Upper lobe of left lung (tissue), 6 donors: ENCODE results near the gene OR2D3. TPM values are rescaled to one million over a fixed set of nuclear protein-coding genes. Genes with fewer than 3 reads are reported as not detected.

Experiments used
- ATAC-seq, 2 donors: fragments of 200-7000 bp; cut with Tn5 transposase; one replicate each; pipeline ENCODE4 v1.9.1; 2022; ENCODE audit warnings: mild to moderate bottlenecking in 2 of 2, moderate library complexity in 2 of 2; ENCODE audit not compliant: low FRiP score in 2 of 2
- DNase-seq, 2 donors: peaks; one replicate each; pipeline ENCODE4 v3.0.0-alpha.2; 2019 to 2020
- H3K27ac ChIP-seq, 4 donors: fragments of 200-600 bp; sonication (generic); one replicate each; pipeline ENCODE4 v1.5.1; 2016 to 2019
- H3K27me3 ChIP-seq, 4 donors: fragments of 200-600 bp; sonication (generic); one replicate each; pipeline ENCODE4 v1.5.1; 2017 to 2019
- H3K36me3 ChIP-seq, 4 donors: fragments of 200-600 bp; sonication (generic); one replicate each; pipeline ENCODE4 v1.5.1; 2016 to 2019
- H3K4me1 ChIP-seq, 4 donors: fragments of 200-600 bp; sonication (generic); one replicate each; pipeline ENCODE4 v1.5.1; 2018 to 2019
- H3K4me3 ChIP-seq, 4 donors: fragments of 200-600 bp; sonication (generic); one replicate each; pipeline ENCODE4 v1.5.1; 2017 to 2019; ENCODE audit warnings: mild to moderate bottlenecking in 2 of 4, moderate library complexity in 1 of 4
- H3K9me3 ChIP-seq, 4 donors: fragments of 200-600 bp; sonication (generic); one replicate each; pipeline ENCODE4 v1.5.1; 2018 to 2019
- EP300 ChIP-seq, 4 donors: sonication (generic); formaldehyde crosslinking; IDR thresholded peaks; one replicate each; pipeline ENCODE4 v1.5.1; 2017; ENCODE audit warnings: antibody characterized with exemption in 4 of 4, control low read depth in 2 of 4
- POLR2A ChIP-seq, 4 donors: fragments of 450-650 bp; IDR thresholded peaks; one replicate each; pipeline ENCODE4 v1.5.1; 2016 to 2017; ENCODE audit warnings: antibody characterized with exemption in 4 of 4, mild to moderate bottlenecking in 2 of 4
- POLR2AphosphoS5 ChIP-seq, 2 donors: sonication (generic); formaldehyde crosslinking; IDR thresholded peaks; one replicate each; pipeline ENCODE4 v1.5.1; 2017; ENCODE audit warnings: antibody characterized with exemption in 2 of 2
- WGBS, 2 donors: methylation state at CpG; one replicate each; pipeline ENCODE4 v1.1.5; 2017 to 2018; 5-methylcytosine and 5-hydroxymethylcytosine counted together
- total RNA-seq, 6 donors: library from RNA; depleted of rRNA in 4 of 6; stranded (reverse); fragments of >200 nt in 4 of 6; gene quantifications; one replicate each; pipeline versions ENCODE4 v1.1.0 to v1.2.1, GENCODE V29; 2016 to 2021
- TF ChIP-seq, protein P1 (sequence below), 6 experiments: fragments of 450-650 bp in 4 of 6; fragments of 200-600 bp in 2 of 6; sonication (generic) in 2 of 6; IDR thresholded peaks; one replicate each; pipeline ENCODE4 v1.5.1; 2016 to 2019; ENCODE audit warnings: antibody characterized with exemption in 6 of 6
- donor health status: DM: no; HTN: no; CAD: no; lungs with moderate emphysema.
- donor health status: DM: no; HTN: yes; CAD: no; lungs with severe emphysema.

Gene OR2D3
- not detected for total RNA-seq

- WGBS, 2 donors, result 89 to 95% methylated on average over 1 of the region's 1 CpG
Measured at GRCh38 chr11:6920702-6921101, at the start of gene OR2D3. Gene OR2D3, plus strand, starts transcription at chr11:6921002. Its CDS starts 0 bp downstream, at chr11:6921002.

GRCh38 chr11:6871278-6871677 is 49.5 kb upstream of the OR2D3 start:
- TF ChIP-seq POLR2AphosphoS5 (IDR thresholded peaks at IDR 0.05), result no peak
- TF ChIP-seq EP300 (IDR thresholded peaks at IDR 0.05), result no peak
- TF ChIP-seq, protein P1, sequence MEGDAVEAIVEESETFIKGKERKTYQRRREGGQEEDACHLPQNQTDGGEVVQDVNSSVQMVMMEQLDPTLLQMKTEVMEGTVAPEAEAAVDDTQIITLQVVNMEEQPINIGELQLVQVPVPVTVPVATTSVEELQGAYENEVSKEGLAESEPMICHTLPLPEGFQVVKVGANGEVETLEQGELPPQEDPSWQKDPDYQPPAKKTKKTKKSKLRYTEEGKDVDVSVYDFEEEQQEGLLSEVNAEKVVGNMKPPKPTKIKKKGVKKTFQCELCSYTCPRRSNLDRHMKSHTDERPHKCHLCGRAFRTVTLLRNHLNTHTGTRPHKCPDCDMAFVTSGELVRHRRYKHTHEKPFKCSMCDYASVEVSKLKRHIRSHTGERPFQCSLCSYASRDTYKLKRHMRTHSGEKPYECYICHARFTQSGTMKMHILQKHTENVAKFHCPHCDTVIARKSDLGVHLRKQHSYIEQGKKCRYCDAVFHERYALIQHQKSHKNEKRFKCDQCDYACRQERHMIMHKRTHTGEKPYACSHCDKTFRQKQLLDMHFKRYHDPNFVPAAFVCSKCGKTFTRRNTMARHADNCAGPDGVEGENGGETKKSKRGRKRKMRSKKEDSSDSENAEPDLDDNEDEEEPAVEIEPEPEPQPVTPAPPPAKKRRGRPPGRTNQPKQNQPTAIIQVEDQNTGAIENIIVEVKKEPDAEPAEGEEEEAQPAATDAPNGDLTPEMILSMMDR (IDR thresholded peaks at IDR 0.05), result no peak
- TF ChIP-seq POLR2A (IDR thresholded peaks at IDR 0.05), result no peak
- Histone ChIP-seq H3K27me3 (no peaks in the 10 kb centered on the region), H3K27ac (no peak overlapping the region), H3K4me1 (no peaks in the 10 kb centered on the region), H3K36me3 (no peaks in the 10 kb centered on the region), H3K9me3 (no peaks in the 10 kb centered on the region), H3K4me3 (no peak overlapping the region)
- WGBS, 2 donors, result 87 to 89% methylated on average over 1 of the region's 1 CpG
- no peak for ATAC-seq
- DNase-seq, result no peak

More at GRCh38 chr11:6920702-6921101, at the start of gene OR2D3:
- no peaks in the 10 kb centered on the region for H3K36me3 ChIP-seq
- H3K9me3 ChIP-seq, result no peaks in the 10 kb centered on the region
- ATAC-seq, result no peak
- no peak for TF ChIP-seq EP300 (IDR thresholded peaks at IDR 0.05)
- no peak for TF ChIP-seq POLR2A (IDR thresholded peaks at IDR 0.05)
- H3K27ac ChIP-seq, result no peak within 1 kb of the TSS
- no peak within 1 kb of the TSS for H3K4me3 ChIP-seq
- DNase-seq, result no peak
- H3K4me1 ChIP-seq, result no peaks in the 10 kb centered on the region
- H3K27me3 ChIP-seq, result no peaks in the 10 kb centered on the region

- Histone ChIP-seq H3K36me3 (no peaks in the 10 kb centered on the region), H3K4me3 (no peak overlapping the region), H3K9me3 (no peaks in the 10 kb centered on the region), H3K4me1 (no peaks in the 10 kb centered on the region), H3K27ac (no peak overlapping the region), H3K27me3 (no peaks in the 10 kb centered on the region)
- 86% methylated on average over 2 of the region's 2 CpGs for WGBS, 2 donors
- DNase-seq (no peak), ATAC-seq (no peak)
- no peak for TF ChIP-seq EP300 (IDR thresholded peaks at IDR 0.05)
- TF ChIP-seq POLR2A (IDR thresholded peaks at IDR 0.05), result no peak
- TF ChIP-seq, protein P1 (IDR thresholded peaks at IDR 0.05), result no peak
Measured at GRCh38 chr11:6875761-6876160, 45.0 kb upstream of the OR2D3 start.

DNA sequence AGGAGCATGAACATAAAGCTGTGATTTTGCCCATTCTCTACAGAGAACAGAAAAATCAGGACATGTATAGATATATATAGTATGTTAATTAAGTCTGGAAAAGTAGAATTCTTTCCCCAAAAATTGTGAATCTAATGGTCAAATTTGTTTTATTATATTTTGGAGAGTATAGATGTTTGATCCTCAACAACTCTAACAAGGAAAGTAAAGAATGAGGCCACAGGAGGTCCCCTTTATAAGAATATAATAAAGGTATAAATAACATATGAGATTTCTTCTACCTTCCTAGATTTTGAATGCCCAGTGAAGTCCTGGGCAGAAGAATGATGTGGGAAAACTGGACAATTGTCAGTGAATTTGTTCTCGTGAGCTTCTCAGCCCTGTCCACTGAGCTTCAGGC is 44.5 kb upstream of the OR2D3 start, which contains the start of gene OR10A4:
TSS of gene OR10A4 (plus strand) at position 301 of the 400 bp plus-strand sequence. CDS start at position 324, 23 bp downstream.
- Histone ChIP-seq H3K9me3 (no peaks in the 10 kb centered on the region), H3K4me3 (no peak within 1 kb of the TSS), H3K27me3 (no peaks in the 10 kb centered on the region), H3K4me1 (no peaks in the 10 kb centered on the region), H3K36me3 (no peaks in the 10 kb centered on the region), H3K27ac (no peak within 1 kb of the TSS)
- DNase-seq (no peak), ATAC-seq (no peak)
- TF ChIP-seq EP300 (IDR thresholded peaks at IDR 0.05), result no peak
- TF ChIP-seq POLR2AphosphoS5 (IDR thresholded peaks at IDR 0.05), result no peak
- TF ChIP-seq, protein P1 (IDR thresholded peaks at IDR 0.05), result no peak
- no peak for TF ChIP-seq POLR2A (IDR thresholded peaks at IDR 0.05)
- WGBS, 2 donors, result 85 to 96% methylated on average over 1 of the region's 1 CpG

DNA sequence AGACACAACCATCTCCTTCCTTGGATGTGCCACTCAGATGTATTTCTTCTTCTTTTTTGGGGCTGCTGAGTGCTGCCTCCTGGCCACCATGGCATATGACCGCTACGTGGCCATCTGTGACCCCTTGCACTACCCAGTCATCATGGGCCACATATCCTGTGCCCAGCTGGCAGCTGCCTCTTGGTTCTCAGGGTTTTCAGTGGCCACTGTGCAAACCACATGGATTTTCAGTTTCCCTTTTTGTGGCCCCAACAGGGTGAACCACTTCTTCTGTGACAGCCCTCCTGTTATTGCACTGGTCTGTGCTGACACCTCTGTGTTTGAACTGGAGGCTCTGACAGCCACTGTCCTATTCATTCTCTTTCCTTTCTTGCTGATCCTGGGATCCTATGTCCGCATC is 43.9 kb upstream of the OR2D3 start:
- H3K27ac ChIP-seq, result no peak overlapping the region
- DNase-seq (no peak), ATAC-seq (no peak)
- H3K4me1 ChIP-seq, result no peaks in the 10 kb centered on the region
- H3K36me3 ChIP-seq, result no peaks in the 10 kb centered on the region
- no peaks in the 10 kb centered on the region for H3K27me3 ChIP-seq
- TF ChIP-seq POLR2A (IDR thresholded peaks at IDR 0.05), result no peak
- TF ChIP-seq, protein P1 (IDR thresholded peaks at IDR 0.05), result no peak
- no peak for TF ChIP-seq EP300 (IDR thresholded peaks at IDR 0.05)
- no peak for TF ChIP-seq POLR2AphosphoS5 (IDR thresholded peaks at IDR 0.05)
- 84 to 92% methylated on average over 3 of the region's 3 CpGs for WGBS, 2 donors
- no peak overlapping the region for H3K4me3 ChIP-seq
- H3K9me3 ChIP-seq, result no peaks in the 10 kb centered on the region
